Fibroblast of pulmonary artery (primary cell): ENCODE measurements around the gene CDKN1C.

Experiments used
- DNase-seq: peaks from one replicate; pipeline ENCODE4 v3.0.0-alpha.2; 2010; ENCODE audit warnings: low read depth
- H3K4me3 ChIP-seq: replicated peaks from 2 replicates; pipeline ENCODE4 v1.5.1; 2011; ENCODE audit warnings: low read depth, mild to moderate bottlenecking, control low read depth, low read length, moderate library complexity
- CTCF ChIP-seq: IDR thresholded peaks from 2 replicates; pipeline ENCODE4 v1.5.1; 2011; ENCODE audit warnings: mild to moderate bottlenecking, control low read depth, low read length, inconsistent platforms; ENCODE audit errors: missing control alignments

Gene CDKN1C

GRCh38 chr11:2892215-2892966 is 6.8 kb upstream of the CDKN1C start:
- DNase-seq, result peak; percentile 60
- peak overlapping the region; percentile 51 for H3K4me3 ChIP-seq
- TF ChIP-seq CTCF, result peak; percentile 83

GRCh38 chr11:2891326-2892214 is 6.0 kb upstream of the CDKN1C start:
- DNase-seq, result no peak
- TF ChIP-seq CTCF, result peak; percentile 1
- no peak overlapping the region for H3K4me3 ChIP-seq

GRCh38 chr11:2890466-2891294 is 5.1 kb upstream of the CDKN1C start:
- H3K4me3 ChIP-seq, result no peak overlapping the region
- DNase-seq, result peak; percentile 81
- TF ChIP-seq CTCF, result no peak

GRCh38 chr11:2889362-2890273 is 4.0 kb upstream of the CDKN1C start:
- no peak overlapping the region for H3K4me3 ChIP-seq
- TF ChIP-seq CTCF, result no peak
- DNase-seq, result no peak

GRCh38 chr11:2888266-2888968 is 2.8 kb upstream of the CDKN1C start:
- peak; percentile 99 for TF ChIP-seq CTCF
- H3K4me3 ChIP-seq, result no peak overlapping the region
- DNase-seq, result peak; percentile 91
